SKM-1 treated with dmso at 0.1 percent for 144 hours (cell line): Measurements from ENCODE around the gene POLDIP3.
"Not testable (repeated sequence)": the region's sequence is repeated elsewhere in the genome, so short reads cannot be mapped to it uniquely, and the experiment has no call there.

ENCODE experiments used
- DNase-seq: peaks from one replicate; lab custom pipeline; 2025; ENCODE audit not compliant: unreplicated experiment; lab: John Stamatoyannopoulos, UW

The POLDIP3 gene

GRCh38 chr22:42561856-42562255, 52.8 kb downstream of the POLDIP3 start:
- peak; percentile 42 for DNase-seq

GRCh38 chr22:42560781-42561180, 53.9 kb downstream of the POLDIP3 start:
- DNase-seq = no peak

GRCh38 chr22:42560381-42560780, 54.3 kb downstream of the POLDIP3 start:
- no peak for DNase-seq

- peak; percentile 45 for DNase-seq
Observed at GRCh38 chr22:42553475-42554361, 61.0 kb downstream of the POLDIP3 start, which contains the start of gene SERHL2. SERHL2 (plus strand) TSS chr22:42553956; CDS start chr22:42554021, 65 bp downstream.

GRCh38 chr22:42552294-42552647, 62.4 kb downstream of the POLDIP3 start:
- not testable (repeated sequence) for DNase-seq

GRCh38 chr22:42549331-42550060, 65.2 kb downstream of the POLDIP3 start:
- no peak for DNase-seq

- DNase-seq = no peak
Observed at GRCh38 chr22:42548597-42549330, 65.9 kb downstream of the POLDIP3 start.

GRCh38 chr22:42548126-42548525, 66.6 kb downstream of the POLDIP3 start:
- not testable (repeated sequence) for DNase-seq

GRCh38 chr22:42547562-42547961, 67.1 kb downstream of the POLDIP3 start:
- no peak for DNase-seq

- DNase-seq = no peak
Observed at GRCh38 chr22:42544686-42545085, 70.0 kb downstream of the POLDIP3 start.

- not testable (repeated sequence) for DNase-seq
Observed at GRCh38 chr22:42539236-42539771, 75.4 kb downstream of the POLDIP3 start.

GRCh38 chr22:42537199-42537831, 77.4 kb downstream of the POLDIP3 start:
- not testable (repeated sequence) for DNase-seq

- DNase-seq = not testable (repeated sequence)
Observed at GRCh38 chr22:42536634-42537033, 78.0 kb downstream of the POLDIP3 start.

- no peak for DNase-seq
Observed at GRCh38 chr22:42536166-42536565, 78.5 kb downstream of the POLDIP3 start.

GRCh38 chr22:42535082-42535731, 79.5 kb downstream of the POLDIP3 start:
- not testable (repeated sequence) for DNase-seq
